Neural cell (in vitro differentiated cells): ENCODE data around the gene COMT.

ENCODE experiments used
- CTCF ChIP-seq: fragments of 450-650 bp; IDR thresholded peaks from 2 replicates; pipeline ENCODE4 v1.5.1; 2014; ENCODE audit warnings: antibody characterized with exemption, mild to moderate bottlenecking, moderate library complexity; ENCODE audit not compliant: poor library complexity, severe bottlenecking
- EZH2 ChIP-seq: fragments of 200-600, 300-800 bp; shearing (Covaris generic), sonication (generic); IDR thresholded peaks from 2 replicates; pipeline ENCODE4 v1.6.1; 2014; ENCODE audit warnings: antibody characterized with exemption, low read length, borderline replicate concordance, mild to moderate bottlenecking; ENCODE audit not compliant: insufficient read depth, poor library complexity, severe bottlenecking
- MXI1 ChIP-seq: fragments of 450-650 bp; conservative IDR thresholded peaks from 2 replicates; pipeline ENCODE4 v1.6.1; 2014; ENCODE audit warnings: antibody characterized with exemption, mild to moderate bottlenecking; ENCODE audit not compliant: poor library complexity, severe bottlenecking
- POLR2AphosphoS5 ChIP-seq: IDR thresholded peaks from 2 replicates; pipeline ENCODE4 v1.6.1; 2012
- RAD21 ChIP-seq: fragments of 450-650 bp; conservative IDR thresholded peaks from 2 replicates; pipeline ENCODE4 v1.6.1; 2014; ENCODE audit warnings: antibody characterized with exemption, mild to moderate bottlenecking, moderate library complexity
- REST ChIP-seq: IDR thresholded peaks from 2 replicates; pipeline ENCODE4 v1.6.1; 2012; ENCODE audit warnings: borderline replicate concordance
- TAF1 ChIP-seq: IDR thresholded peaks from 2 replicates; pipeline ENCODE4 v1.6.1; 2012; ENCODE audit warnings: low read depth

GRCh38 chr22:19913337-19913936, 28.1 kb upstream of the COMT start:
- no peak for TF ChIP-seq CTCF
- TF ChIP-seq REST, result no peak
- TF ChIP-seq RAD21, result no peak
- TF ChIP-seq MXI1, result no peak
- TF ChIP-seq TAF1, result no peak
- no peak for TF ChIP-seq EZH2
- no peak for TF ChIP-seq POLR2AphosphoS5
